ENCODE measurements around the gene SCARF1. TPM values are rescaled to one million over a fixed set of nuclear protein-coding genes. Genes with fewer than 3 reads are reported as not detected.

SCARF1 gene
- total RNA-seq, 1 donor from 2014 or later, result 0.97 TPM

DNA sequence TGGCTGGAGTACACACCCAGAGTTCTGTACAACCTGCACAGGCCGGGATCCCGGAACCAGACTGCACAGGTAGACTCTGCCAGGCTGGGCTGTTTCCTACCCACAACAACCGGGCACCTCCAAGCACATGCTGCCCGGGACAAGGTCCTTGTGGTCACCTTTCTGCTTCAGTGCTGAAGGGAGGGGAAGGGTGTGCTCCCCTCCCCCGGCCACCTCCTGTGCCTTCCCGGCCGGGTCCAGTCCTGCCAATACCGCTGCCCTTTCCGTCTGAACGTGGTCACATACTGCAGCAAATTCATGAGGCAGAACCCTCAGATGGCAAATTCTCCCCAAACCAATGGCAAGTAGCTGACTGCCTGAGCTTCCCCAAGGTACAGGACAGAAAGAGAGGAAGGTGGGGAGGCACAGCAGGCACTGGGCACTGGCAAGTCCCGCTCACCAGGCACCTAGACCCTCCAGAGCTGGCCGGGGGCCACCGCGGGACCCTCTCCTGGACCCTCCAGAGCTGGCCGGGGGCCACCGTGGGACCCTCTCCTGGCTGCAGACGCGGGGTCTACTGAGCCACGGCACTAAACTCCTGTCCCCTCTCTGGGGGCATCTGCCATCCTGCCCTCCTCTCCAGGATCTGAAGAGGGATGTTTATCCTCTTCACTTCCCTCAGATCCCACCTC lies 39.7 kb downstream of the SCARF1 start:
- TF ChIP-seq, protein P1, sequence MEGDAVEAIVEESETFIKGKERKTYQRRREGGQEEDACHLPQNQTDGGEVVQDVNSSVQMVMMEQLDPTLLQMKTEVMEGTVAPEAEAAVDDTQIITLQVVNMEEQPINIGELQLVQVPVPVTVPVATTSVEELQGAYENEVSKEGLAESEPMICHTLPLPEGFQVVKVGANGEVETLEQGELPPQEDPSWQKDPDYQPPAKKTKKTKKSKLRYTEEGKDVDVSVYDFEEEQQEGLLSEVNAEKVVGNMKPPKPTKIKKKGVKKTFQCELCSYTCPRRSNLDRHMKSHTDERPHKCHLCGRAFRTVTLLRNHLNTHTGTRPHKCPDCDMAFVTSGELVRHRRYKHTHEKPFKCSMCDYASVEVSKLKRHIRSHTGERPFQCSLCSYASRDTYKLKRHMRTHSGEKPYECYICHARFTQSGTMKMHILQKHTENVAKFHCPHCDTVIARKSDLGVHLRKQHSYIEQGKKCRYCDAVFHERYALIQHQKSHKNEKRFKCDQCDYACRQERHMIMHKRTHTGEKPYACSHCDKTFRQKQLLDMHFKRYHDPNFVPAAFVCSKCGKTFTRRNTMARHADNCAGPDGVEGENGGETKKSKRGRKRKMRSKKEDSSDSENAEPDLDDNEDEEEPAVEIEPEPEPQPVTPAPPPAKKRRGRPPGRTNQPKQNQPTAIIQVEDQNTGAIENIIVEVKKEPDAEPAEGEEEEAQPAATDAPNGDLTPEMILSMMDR (conservative IDR thresholded peaks at IDR 0.05), result no peak
- H3K36me3 Mint-ChIP-seq, result no peaks in the 10 kb centered on the region
- no peak overlapping the region for H3K4me3 Mint-ChIP-seq
- DNase-seq (ENCODE audit: extremely low spot score, unreplicated experiment), result no peak
- H3K9me3 Mint-ChIP-seq, result no peaks in the 10 kb centered on the region
- H3K4me1 Mint-ChIP-seq (ENCODE audit: unreplicated experiment), result peaks cover 9% of the 10 kb centered on the region
- H3K27ac Mint-ChIP-seq, result no peak overlapping the region
- H3K27me3 Mint-ChIP-seq, result no peaks in the 10 kb centered on the region

GRCh38 chr17:1604831-1605528 lies 40.6 kb downstream of the SCARF1 start:
- no peaks in the 10 kb centered on the region for H3K9me3 Mint-ChIP-seq
- no peaks in the 10 kb centered on the region for H3K36me3 Mint-ChIP-seq
- no peaks in the 10 kb centered on the region for H3K27me3 Mint-ChIP-seq
- H3K4me3 Mint-ChIP-seq, result no peak overlapping the region
- no peak for DNase-seq (ENCODE audit: extremely low spot score, unreplicated experiment)
- TF ChIP-seq, protein P1 (conservative IDR thresholded peaks at IDR 0.05), result no peak
- H3K27ac Mint-ChIP-seq, result peak overlapping the region; percentile 51
- H3K4me1 Mint-ChIP-seq (ENCODE audit: unreplicated experiment), result peaks cover 9% of the 10 kb centered on the region

DNA sequence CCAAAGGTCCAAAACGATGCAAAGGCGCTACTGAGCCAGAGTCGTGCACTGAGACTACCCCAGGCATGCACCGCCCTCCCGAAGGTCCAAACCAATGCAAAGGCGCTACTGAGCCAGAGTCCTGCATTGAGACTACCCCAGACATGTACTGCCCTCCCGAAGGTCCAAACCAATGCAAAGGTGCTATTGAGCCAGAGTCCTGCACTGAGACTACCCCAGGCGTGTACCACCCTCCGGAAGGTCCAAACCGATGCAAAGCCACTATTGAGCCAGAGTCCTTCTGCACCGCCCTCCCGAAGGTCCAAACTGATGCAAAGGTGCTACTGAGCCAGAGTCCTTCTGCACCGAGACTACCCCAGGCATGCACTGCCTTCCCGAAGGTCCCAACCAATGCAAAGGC lies 44.0 kb downstream of the SCARF1 start:
- no peaks in the 10 kb centered on the region for H3K9me3 Mint-ChIP-seq
- H3K27ac Mint-ChIP-seq, result no peak overlapping the region
- peaks cover 9% of the 10 kb centered on the region for H3K4me1 Mint-ChIP-seq (ENCODE audit: unreplicated experiment)
- no peaks in the 10 kb centered on the region for H3K27me3 Mint-ChIP-seq
- no peaks in the 10 kb centered on the region for H3K36me3 Mint-ChIP-seq
- DNase-seq (ENCODE audit: extremely low spot score, unreplicated experiment), result no peak
- TF ChIP-seq, protein P1 (conservative IDR thresholded peaks at IDR 0.05), result no peak
- H3K4me3 Mint-ChIP-seq, result no peak overlapping the region

DNA sequence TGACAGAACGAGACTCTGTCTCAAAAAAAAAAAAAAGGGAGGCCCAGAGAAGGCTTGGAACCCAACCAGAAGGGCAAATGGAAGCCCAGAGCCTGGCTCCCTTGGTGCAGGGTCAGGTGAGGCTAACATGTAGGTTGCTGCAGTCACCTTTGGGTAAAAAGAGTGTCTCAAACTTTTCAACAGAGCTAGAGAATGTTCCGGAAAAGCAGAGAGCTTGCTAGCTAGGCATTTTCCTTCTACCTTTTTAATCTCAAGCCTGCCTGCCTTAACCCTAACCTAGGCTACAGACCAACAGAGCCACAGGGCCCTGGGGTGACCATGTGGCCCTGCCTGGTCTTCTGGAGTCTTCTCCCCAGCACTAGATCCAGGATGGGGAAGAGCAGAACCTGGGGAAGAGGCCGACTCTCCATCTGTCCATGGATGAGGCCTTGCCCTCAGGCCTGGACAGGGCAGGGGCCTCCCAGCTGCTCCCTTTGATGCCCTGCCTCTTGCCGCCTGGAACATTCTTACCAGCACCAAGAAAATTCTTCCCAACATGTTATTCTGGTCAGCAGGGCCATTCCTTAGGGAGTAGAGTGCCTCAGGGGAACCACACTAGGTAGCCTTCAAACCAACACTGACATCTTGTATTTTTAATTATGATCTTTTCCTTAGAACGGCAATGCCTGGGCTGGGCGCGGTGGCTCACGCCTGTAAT lies 47.0 kb downstream of the SCARF1 start:
- H3K27ac Mint-ChIP-seq, result no peak overlapping the region

DNA sequence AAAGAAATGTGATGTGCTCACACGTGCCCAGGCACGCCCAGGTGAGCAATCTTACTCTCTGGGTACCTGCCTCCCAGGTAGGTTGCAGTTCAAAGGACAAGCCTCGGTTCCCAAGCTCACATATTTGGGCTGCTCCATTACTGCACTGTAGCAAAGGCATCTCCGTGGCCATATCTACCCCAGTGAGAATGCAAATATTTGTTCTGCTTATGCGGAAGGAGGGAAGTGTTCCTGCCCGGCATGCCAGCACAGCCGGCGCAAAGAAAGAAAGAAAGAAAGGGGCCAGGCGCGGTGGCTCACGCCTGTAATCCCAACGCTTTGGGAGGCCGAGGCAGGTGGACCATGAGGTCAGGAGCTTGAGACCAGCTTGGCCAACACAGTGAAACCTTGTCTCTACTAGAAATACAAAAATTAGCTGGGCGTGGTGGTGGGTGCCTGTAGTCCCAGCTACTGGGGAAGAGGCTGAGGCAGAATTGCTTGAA lies 47.6 kb downstream of the SCARF1 start:
- Mint-ChIP-seq H3K27ac (peak overlapping the region; percentile 62), H3K27me3 (no peaks in the 10 kb centered on the region), H3K36me3 (no peaks in the 10 kb centered on the region), H3K4me3 (no peak overlapping the region), H3K9me3 (no peaks in the 10 kb centered on the region), H3K4me1 (ENCODE audit: unreplicated experiment) (no peaks in the 10 kb centered on the region)
- TF ChIP-seq, protein P1 (conservative IDR thresholded peaks at IDR 0.05), result no peak
- DNase-seq (ENCODE audit: extremely low spot score, unreplicated experiment), result no peak

More for the DNA sequence above, 47.0 kb downstream of the SCARF1 start:
- DNase-seq (ENCODE audit: extremely low spot score, unreplicated experiment), result no peak
- Mint-ChIP-seq H3K27me3 (no peaks in the 10 kb centered on the region), H3K4me3 (no peak overlapping the region), H3K9me3 (no peaks in the 10 kb centered on the region), H3K36me3 (no peaks in the 10 kb centered on the region), H3K4me1 (ENCODE audit: unreplicated experiment) (no peaks in the 10 kb centered on the region)
- TF ChIP-seq, protein P1 (conservative IDR thresholded peaks at IDR 0.05), result no peak

All from type B pancreatic cell (in vitro differentiated cells).